HG02870 (cell line): ENCODE measurements around the gene CREB5.

Experiments used
- ATAC-seq: cut with Tn5 transposase; IDR thresholded peaks from one replicate; pipeline ENCODE4 v1.9.1; 2021; ENCODE audit warnings: mild to moderate bottlenecking, moderate library complexity; ENCODE audit not compliant: unreplicated experiment

Gene CREB5

DNA sequence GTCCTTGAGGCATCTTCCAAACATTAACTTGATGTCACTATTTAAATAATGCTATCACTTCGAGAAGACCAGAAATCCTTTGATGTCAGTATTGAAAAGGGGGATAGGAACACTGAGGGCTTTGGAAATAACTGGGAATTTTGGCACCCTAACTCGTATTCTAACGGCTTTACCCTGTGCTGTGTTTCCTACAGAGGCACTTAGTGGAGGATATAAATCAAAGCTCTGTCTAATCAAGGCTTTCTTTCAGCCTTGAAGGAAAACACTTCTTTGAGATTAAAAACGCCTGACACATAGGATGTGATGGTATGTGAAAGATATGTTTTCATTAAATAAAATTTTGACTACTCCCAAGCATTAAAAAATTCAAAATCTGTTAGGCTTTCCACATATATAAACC, 62.3 kb downstream of the CREB5 start:
- no peak for ATAC-seq

DNA sequence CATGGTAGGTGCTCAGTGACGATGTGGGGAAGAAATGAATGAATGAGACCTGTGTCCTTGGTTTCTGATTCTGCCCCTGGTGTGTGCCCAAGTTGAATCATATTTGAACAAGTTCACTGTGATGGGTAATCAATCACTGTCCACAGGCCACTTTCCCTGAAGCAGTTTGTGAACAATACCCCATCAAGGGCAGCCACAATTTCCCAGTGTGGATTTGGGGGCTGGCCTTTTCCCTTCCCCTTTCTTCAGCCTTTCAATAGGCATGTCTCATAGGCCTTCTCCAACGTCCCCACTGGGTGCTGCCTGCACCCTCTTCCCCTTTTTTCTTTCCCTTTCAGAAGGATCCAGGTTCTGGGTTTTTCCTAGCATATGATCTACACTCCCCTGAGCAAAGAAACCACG, 64.7 kb downstream of the CREB5 start:
- ATAC-seq: no peak

DNA sequence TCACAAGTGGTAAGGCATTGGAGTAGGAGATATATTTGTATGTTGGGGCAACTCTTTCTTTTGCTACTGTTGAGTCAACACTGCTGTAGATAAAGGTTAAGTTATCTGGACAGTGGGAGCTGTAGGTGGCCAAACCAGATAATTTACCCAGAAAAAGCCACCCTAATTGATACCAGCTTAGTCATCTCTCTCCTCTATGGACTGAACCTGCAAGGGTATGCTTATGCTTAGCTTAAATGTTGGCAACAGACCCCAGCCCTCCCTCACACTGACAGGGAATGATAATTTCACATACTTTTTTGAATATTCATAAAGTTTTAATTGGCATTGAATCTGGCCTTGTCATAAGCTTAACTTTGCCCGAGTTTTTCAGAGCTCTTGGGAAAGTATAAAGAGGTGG, 66.3 kb downstream of the CREB5 start:
- no peak for ATAC-seq

DNA sequence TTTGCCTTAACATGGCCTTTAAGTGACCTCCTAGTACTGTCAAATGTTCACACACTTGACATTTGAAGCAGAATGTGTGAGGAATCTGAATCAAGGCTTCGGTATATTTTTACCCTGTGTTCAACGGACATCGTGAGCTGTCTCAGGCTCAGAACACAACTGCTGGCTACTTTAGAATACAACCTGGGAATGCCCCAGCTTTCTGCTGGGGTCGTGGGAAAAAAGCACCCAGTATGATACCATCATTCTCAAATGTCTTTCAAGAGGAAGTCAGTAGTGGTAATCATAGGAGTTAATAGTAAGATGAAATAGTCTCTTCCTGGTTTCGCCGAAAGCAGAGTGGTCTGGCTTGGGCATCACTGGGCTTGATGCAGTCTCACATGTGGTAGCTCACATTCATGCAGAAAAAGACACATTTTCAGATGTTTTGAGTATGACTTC, 67.2 kb downstream of the CREB5 start:
- peak; percentile 59 for ATAC-seq

DNA sequence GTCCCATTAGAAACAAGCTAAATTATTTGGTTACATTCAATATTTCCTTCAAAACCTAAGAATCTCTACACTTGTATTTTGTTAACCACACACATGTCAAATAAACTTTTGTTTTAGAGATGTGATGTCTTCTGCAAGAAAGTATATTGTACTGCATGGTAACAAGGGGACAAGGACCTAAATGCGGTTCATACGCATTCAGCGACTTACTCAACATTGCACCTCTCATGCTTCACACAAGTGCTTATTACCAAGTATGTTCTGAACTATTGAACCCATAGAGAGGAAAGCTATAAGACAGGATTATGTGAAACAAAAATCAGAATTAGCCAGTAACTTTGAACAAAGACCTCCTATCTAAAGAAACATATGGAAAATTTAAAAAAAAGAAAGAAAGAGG, 68.3 kb downstream of the CREB5 start:
- no peak for ATAC-seq

DNA sequence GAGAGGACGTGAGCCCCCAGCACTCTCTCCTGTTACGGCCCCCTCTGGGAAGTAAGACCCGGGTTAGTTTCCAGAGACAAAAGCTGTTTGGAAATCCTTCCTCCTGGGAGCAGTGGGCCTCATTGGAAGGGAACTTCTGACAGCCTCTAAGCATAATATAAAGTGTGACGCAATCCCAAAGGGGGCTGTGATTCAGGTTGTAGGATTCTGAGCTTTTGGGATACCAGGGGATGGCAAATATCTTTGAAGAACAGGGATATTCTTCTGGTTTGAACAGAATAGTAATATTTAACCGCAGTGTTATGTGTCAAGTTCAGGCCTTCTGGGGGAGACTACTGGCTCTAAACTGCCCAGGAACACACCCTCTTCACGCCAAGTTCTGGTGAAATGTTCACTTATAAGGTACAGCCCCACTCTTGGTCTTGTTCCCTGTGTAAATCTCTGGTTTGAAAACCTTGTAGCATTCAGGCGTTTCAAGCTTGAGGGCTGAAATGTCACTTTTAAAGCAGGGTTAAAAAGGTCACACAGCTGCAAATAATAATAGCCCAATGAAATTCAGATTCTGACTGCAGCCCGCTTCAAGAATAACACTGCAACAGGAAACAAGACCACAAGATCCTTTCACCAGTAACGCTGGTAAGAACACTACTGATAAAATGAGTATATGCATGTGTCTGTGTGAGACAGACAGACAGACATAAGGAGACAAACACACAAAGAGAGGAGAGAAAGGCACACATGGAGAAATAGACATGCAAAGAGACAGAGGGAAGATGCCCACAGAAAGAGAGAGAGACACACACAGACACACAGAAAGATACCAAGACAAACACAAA, 69.0 kb downstream of the CREB5 start:
- peak; percentile 79 for ATAC-seq

DNA sequence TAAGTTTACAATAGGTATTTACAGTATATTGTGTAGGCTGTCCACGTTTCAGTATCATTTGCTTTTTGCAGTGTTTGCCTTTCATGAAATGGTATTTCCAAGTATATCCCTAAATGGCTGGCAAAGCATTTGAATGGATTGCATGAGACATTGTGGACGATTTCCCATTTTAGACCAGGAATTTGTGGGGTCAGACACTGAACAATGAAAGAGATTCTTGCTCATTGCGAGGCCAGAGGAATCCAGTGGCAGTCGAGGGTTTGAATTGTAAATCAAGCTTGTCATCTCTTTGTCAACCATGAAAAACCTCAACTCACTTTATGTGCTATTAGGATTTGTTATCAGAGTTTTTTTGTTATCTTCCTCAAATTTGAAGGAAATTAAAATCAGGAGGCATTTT, 70.8 kb downstream of the CREB5 start:
- no peak for ATAC-seq

DNA sequence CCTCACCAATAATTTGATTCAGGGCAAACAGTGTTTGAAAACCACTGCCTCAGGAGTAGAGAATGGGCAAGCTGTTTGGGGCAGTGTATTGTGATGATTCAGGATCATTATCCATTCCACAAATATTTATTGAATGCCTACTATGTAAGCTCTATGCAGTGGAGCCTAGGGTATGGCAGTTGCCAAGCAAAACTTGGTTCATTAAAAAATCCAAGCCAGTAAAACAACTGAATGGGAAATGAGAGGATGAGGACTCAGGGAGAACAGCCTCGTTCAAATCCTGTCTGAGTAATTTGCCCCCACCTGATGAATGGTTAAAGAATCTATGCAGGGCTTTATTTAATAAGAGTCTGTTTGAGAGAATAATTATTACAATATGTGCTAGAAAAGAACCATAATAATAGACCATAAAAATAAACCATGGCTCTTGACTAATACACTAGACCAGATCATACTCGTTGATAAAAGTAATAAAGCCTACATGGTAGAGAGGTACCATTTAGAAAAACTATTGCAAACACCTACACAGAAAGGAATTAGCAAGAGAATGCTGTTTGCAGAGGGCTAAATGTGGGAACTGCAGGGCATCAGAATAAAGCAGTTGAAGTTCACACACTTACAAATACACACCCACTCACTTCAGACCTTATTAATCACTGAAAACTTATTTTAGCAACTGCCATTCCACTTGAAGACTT, 71.7 kb downstream of the CREB5 start:
- no peak for ATAC-seq

DNA sequence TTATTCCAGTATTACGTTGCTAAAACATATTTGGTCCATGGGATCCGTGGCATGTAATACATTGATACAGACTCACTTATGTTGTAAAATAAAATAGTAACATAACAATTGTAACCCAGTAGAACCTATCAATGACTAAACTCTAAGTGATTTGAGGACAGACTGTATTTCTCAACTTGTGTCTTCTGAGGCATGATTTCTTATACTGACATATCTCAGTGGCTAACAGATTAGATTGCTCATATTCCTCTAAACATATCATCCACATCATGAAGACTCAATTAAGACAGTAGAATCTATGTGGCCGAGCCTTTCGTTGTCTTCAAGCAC, 72.3 kb downstream of the CREB5 start:
- ATAC-seq: no peak

DNA sequence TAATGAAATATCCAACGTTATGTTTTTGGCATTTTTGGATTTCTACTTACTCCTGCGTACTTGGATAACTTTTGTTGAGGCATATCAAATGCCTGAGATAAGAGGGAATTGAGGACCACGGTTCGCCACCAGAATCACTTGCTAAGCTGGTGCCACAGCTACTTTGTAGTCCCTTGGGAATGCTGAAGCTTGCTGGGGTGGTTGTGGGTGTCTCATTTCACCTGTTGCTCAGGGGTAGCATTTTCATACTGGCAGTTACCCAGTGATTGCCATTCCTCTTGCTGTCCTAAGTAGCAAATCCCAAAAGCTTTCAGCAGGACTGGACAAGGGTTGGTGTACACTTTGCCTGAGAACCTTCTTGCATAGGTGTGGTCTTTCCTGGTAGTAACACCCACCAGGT, 75.2 kb downstream of the CREB5 start:
- ATAC-seq: no peak

DNA sequence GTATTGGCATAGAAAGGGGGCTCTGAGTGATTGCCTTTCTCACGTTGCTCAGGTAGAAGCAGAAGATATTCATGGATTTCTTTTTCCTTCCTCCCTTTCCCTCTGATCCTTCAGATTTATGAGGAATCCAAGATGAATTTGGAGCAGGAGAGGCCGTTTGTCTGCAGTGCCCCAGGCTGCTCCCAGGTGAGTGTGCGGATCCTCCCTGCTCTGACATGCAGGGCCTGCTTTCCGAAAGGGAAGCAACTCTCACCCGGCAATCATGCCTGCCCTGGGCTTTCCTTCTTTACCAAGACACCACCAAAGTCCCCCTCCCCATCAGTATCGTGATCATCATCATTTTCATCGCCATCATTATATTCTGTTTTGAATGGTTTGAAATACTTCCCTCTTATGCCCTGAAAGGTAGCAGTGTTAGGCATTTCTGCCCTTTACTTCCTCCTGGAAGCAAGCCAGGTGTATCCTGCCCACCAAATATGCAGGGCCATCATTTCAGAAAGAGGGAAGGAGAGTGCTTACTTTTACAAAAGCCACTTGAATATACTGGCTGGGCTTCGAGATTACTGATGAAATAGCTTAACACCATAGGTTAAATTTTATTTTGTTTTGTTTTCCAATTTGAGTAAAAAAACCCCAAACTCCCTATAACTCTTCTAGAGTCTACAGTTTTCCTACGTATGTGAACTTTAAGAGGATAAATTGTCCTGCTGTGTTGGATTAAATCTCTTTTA, 75.9 kb downstream of the CREB5 start:
- no peak for ATAC-seq

DNA sequence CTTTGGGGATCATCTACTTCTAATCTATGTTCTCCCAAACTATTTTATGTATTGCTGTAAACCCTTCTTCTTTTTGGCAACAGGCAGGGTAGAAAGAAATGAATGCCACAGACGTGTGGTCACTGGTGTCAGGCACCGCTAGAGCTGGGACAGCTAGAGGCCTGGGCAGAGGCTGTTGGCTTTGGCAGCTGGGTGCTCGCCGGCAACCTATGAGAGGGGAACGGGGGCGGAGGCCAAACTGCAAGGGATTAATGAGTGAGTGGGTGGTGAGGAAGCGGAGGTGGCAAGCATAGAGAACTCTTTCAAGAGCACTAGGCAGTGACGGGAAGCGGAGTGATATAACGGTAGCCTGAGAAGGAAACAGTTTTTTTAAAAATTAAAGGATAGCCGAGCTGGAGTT, 78.5 kb downstream of the CREB5 start:
- ATAC-seq: no peak

DNA sequence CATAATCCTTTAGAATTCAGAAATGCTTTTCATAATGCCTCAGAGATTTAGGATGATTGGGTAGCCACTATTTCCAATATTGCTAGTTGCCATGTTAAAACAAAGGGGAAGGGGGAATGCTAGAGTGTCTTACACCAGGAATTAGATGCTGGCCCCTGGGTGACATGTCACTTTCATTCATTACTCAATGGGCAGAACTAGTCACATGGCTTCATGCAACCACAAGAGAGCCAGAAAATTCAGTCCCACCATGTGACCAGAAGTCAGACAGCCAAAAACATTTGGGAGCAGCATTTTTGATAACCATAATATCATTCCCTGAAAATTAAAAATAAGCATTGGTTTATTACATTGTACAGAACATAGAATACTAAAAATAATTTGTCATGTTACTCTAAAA, 81.2 kb downstream of the CREB5 start:
- ATAC-seq: no peak

DNA sequence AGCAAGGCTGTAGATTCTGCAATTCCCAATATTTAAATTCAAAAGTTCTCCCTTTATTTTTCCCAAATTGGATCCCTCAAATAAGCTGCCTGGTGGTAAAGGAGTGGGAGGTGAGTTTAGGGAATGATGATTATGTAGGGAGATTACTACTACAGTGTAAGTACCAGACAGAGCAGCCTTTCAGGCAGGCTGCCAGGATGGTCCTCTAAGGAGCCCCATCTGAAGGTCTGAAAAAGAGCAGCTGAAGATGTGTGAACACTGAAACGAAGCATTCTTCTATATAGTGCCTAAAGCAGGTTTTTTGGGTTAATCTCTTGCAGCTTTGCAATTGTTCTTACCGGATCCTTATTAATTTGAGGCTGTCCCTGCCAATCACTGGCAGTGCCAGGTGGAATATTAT, 84.7 kb downstream of the CREB5 start:
- ATAC-seq: no peak

DNA sequence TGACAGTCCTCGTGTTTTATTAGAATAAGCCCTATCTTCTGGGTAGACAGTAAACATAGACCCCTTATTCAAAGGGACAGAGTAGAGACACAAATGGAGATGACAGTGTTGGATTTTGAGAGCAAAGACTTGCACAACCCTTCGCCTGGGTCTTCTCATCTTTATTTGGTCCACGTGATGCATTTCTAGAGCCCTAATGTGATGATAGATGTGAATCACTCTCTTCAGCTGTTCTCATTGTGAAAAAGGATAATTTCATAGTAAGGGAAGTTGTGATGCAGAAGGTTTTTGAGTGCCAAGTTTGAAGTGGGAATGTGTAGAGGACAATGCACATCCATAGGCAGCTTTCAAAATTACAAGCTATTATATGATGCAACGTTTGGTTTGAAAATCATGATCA, 86.3 kb downstream of the CREB5 start:
- no peak for ATAC-seq

DNA sequence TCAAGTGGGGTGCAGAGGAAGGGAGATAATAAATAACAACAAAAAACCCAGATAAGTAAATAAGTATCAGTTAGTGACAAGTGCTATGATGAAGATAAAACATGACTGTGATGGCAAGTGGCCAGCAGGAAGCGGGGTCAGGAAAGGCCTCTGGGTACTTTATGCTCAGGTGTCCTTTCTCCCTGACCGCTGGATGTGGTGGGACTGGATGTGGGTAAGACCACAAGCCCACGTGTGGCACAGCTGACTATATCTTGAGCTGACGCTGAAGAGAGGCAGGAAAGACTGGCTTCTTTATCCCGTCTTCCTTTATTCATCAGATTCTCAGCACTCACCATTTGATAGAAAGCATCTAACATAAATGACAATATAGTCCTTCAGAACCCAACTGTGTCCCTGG, 87.8 kb downstream of the CREB5 start:
- ATAC-seq: no peak

DNA sequence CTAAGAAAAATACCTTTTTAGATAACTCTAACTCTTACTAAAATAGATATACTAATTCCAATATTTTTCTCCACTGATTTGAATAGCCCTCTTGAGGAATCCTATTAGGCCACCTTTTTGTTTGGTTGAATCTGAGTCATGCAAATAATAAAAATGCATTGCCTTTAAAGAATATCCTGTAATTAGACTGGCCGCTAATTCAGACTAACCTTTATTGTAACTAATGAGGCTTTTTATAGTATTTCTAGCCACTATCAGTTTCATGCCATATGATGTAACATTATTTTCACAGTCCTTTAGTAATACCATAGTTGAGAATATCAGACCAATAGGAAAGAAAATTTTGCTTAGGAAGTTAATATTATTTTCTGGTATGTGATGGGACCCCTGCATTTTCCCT, 90.1 kb downstream of the CREB5 start:
- ATAC-seq: no peak

DNA sequence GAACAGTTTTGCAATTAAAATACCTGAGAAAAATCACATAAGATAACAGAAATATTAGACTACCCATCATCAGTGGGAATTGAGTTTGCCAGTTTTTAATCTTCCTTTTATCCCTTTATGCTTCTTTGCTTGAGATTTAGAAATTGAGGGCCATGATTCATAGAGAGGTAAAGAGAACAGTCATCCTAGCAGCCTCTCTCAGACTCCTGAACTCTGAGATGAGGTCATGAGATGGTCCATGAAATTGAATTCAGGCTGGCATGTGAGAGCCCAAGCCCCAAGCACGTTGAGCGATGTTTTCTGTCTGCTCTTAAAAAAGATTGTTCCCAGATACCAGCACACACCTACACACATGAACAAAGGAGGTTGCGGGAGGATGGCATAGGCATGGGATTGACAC, 91.1 kb downstream of the CREB5 start:
- ATAC-seq: no peak

DNA sequence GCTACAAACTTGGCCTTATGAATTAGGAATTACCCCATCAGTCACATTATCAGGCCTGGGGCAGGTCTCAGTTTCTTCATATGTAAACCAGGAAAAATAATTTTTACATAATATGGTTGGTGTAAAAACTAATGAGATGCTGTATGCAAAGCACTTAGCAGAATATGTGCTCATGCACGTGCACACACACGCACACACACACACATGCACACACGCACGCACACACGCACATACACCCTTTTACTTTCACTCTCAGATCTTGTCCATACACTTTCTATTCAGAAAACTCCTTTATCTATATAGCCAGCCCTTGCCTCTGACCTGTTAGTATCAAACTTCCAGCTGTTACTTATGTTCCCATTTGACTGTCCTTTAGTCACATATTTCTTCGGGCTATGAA, 92.7 kb downstream of the CREB5 start:
- no peak for ATAC-seq

DNA sequence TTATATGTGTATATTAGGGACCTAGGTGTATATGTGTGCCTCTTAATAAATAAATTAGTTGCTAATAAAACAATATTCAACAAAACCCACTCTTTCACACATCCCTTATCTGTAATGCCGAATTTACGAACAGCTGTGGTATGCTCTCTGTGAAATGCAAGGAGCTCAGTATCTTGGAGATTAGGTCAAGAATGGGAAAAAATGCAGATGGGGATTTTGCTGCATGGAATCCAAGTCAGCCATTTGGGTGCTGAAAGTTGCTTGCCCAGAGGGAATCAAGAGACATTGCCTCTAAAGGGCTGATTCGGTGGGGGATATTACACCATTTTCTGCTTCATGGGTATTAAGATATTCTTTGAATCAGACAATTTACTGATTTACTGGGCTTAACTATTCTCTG, 93.5 kb downstream of the CREB5 start:
- ATAC-seq: no peak

DNA sequence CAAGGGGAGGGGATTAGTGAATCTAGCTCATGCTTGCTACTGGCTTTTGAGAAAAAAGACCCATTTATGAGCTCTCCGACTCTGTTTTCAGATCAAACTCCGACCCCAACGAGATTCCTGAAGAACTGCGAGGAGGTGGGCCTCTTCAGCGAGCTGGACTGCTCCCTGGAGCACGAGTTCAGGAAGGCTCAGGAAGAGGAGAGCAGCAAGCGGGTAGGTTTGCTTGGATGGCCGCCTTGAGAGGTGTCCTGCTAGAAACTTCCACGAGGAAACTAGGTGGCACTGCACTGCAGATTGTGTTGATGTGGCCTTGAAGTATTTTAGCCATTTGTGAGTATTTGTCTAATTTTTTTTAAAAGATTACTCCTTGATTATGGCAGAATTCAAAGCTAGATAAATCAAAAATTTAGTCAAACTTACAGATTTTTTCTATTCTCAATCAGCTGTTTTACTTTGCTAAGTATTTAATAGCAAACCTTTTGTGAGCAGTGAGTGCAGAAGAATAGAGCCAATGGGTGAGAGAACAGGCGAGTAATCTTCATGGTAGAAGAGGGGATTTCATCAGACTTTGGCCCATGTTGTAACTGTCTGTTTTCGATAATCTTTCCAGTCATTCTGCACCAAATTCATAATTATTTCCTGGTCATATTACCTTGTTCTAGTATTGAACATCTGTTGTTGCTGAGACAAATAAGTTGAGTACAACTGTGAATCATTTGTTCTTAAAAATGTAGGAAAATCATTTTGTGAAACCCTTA, 95.4 kb downstream of the CREB5 start:
- no peak for ATAC-seq
